HG03520 (cell line): ENCODE data around the gene NRXN2.

ENCODE experiments used
- ATAC-seq: cut with Tn5 transposase; IDR thresholded peaks from one replicate; pipeline ENCODE4 v1.9.1; 2021; ENCODE audit warnings: mild to moderate bottlenecking, moderate library complexity; ENCODE audit not compliant: unreplicated experiment

The NRXN2 gene

DNA sequence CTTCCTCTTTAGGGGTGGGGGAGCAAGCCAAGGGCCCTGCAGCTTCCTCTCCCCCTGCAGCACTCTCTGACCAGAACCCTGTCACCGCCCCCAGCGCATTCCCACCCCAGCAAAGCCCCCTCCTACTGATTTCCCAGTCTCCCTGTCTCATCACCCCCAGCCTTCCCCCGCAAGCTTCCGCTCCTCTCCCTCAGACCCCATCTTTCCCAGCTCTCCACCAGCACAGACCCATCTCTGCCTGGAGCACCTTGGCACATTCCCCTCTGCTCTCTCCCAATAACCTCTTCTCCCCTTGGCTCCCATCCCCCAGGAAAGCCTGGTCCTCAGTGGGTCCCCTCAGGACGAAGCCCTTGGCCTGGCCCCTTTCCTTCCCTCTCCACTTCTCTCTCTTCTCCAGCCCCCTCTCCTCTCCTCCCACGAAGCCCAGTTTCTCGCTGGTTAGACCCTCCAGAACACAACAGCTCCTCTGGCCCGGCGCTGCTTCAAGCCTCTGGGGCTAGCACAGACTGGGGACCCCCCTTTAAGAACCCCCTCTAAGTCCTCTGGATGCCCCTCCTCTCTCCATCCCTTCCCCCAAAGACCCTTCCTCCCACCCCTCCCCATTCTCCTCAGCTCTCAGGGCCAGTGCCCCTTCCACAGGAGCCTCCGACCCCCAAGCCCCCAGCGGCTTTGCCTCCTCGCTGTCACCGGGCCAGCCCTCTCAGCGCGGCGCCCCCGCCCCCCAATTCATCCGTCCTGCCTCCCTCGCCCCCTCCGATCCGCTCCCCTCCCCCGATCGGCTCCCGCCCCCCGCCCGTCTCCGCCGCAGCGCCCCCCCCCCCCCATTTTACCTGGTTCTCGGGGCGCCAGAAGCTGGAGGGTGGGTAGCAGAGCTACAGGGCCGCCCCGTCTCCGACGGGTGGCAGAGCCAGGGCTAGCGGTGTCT, 594 bp downstream of the NRXN2 start:
- ATAC-seq: no peak

DNA sequence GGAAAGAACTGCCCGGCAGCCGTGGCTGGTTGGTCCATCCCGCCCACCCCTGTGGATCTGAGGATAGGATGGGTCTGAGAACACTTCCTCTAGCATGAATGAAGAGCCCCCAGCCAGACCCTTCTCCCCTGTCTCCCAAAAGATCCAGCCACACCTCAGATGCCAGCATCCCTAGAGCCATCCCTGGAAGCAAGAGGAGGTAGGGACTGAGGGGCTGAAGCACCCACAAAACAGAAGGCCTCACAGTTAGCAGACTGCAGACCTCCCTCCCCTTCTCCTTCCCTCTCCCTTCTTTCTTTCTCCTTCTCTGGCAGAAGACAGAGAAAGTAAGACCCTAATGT, 1.7 kb downstream of the NRXN2 start:
- ATAC-seq: no peak

DNA sequence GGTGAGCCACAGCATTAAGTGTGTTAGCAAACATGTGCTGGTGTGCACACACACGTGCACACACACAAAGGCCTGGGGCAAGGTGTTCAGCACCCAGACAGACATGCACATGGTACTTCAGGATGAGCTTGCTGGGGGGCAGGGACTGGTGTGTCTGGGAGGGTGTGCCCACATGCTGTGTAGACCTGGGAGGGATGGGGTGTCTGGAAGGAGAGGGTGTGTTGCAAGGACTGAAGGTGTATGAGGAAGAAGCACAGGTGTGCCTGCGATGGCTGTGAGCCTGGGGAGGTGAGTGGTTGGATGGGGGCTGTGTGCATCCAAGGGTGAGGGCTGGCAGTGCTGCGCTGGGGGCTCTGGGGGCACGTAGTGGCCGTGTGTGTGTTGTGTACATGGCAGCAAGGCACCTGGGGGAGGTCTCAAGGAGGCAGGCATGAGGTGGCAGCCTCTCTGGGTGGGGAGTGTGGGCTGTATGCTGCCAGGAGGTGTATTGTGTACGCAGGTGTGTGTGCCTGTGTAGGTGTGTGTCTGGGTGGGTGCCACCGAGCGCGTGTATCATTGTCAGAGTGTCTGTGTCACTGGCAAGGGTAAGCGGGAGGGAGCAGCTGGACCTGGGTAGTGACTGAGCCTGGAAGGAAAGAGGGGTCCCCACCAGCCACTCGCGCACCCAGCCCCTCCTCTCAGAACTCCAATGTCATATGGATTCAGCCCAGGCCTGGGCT, 2.2 kb downstream of the NRXN2 start:
- no peak for ATAC-seq

DNA sequence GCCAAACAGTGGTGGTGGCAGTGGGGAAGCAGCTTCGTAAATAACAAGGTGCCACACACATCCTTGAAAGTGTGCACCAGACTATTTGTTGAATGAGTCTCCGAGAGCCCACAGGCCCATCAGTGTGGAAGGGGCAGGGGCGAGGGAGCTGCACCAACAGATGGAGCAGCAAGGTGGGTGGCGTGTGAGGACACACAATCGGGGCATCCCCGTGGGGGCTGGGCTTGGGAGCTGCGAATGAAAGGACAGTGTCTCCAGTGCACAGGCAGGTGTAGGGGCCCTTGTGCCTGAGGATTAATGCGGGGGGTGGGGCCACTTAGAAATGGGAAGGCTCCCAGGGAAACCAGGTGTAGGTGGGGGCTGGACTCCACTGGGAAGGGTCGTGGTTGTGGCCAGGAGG, 2.8 kb downstream of the NRXN2 start:
- ATAC-seq: no peak

DNA sequence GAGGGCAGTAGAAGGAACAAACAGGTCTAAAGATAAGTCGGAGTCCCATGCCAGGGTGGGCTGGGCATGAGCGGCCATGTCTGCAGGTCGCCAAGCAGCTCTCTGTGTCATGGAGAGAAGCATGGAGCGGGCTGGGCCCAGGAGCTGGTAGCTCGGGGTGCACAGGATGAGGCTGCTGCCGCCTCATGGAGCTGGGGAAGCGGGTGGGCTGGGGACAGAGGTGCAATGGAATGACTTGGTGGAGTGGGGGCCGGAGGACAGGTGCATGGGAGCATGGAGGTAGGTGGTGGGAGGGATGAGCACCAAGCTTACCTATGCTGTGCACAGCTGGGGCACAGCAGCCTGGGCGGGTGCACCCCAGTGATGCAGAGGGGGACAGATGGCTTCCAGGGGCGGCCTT, 3.6 kb downstream of the NRXN2 start:
- no peak for ATAC-seq

DNA sequence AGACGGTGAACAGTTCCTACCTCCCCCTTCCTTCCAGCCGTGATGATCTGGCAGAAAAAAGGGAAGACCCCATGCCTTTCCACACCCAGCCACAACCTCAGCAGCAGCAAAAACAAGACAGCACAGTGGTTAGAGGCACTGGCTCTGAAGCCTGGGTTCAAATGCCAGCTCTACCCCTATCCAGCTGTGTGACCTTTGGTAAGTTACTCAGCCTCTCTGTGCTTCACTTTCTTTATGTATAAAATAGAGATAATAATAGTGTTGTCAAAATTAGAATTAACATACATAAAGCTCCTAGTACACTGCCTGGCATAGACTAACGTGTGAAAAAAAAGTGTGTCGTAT, 4.2 kb downstream of the NRXN2 start:
- no peak for ATAC-seq

DNA sequence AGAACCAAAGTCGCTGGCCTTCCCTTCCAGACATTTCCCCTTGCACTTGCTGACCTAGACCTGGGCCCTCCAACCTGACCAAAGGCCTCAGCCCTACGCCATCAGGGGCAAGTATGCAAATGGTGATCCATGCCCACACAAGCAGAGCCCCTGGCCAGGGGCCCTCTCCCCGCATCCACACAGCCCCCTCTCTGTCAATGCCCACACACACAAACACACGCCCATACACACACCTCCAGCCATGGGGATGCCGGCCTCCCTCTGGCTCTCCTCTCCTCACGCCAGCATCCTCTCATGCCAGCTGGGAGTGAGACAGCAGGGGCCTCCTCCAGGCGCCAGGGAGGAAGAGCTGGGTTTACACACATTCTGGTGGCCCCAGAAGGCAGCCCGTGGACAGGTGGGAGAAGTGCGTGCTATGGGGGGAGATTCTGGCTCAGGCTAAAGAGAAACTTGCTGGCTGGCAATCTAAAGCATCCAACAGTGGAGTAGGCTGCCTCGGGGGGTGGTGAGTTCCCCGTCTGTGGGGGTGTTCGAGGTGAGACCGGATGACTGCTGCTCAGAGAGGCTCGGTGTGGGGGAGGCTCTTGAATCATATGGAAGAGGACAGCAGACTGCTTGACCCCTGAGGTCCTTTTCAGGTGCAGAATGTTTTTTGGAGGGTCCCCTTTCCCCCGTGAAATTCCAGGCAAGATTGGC, 4.8 kb downstream of the NRXN2 start:
- ATAC-seq: no peak

DNA sequence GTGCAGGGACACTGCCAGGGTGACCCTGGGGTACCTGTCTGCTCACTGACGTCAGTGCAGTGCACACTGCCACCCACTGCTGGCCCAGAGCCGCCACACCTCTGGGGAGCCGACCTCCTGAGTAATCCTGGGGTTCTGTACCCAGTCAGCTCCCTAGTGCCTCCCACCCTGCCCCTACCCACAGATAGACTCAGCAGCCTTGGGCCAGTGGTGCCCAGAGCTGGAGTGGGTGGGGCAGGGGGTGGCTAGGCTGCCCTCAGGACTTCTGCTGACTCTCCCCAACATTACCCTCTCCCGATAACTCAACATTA, 5.8 kb downstream of the NRXN2 start:
- no peak for ATAC-seq

DNA sequence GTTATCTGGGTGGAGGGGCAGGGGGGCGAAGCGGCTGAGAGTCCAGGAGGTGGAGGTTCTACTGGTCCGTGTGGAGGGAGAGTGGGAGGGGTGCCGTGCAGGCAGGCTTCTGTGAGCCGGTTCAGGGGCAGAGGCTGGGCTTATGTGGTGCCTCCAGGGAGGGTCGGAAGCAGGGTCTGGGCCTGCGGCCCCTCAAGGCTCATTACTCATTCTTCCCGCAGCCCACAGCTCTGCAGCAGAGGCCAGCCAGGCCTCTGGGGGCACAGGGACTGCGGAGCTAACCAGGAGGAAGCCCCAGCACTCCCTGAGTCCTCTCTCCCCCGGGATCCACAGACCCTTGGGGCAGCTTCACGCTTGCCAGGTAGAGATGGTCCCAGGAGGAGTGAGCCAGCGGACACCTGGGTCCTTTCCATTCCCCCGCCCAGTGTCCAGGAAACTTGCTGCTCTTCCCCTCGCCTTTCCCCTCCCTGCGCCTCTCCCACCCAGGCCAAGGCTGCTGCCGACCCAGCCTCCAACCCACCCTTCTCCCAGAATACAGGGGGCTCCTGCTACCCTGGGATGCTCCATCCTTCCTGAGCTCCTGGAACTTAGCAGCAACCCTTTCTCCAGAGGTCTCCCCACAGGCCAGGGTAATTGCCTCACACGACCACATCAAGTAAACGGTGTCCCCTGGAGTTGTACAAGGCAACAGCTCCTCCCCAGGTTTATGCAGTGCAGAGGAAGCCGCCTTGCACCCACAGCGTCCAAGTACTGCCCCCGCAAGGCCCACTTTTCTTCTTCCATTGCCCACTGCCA, 6.3 kb downstream of the NRXN2 start:
- no peak for ATAC-seq

DNA sequence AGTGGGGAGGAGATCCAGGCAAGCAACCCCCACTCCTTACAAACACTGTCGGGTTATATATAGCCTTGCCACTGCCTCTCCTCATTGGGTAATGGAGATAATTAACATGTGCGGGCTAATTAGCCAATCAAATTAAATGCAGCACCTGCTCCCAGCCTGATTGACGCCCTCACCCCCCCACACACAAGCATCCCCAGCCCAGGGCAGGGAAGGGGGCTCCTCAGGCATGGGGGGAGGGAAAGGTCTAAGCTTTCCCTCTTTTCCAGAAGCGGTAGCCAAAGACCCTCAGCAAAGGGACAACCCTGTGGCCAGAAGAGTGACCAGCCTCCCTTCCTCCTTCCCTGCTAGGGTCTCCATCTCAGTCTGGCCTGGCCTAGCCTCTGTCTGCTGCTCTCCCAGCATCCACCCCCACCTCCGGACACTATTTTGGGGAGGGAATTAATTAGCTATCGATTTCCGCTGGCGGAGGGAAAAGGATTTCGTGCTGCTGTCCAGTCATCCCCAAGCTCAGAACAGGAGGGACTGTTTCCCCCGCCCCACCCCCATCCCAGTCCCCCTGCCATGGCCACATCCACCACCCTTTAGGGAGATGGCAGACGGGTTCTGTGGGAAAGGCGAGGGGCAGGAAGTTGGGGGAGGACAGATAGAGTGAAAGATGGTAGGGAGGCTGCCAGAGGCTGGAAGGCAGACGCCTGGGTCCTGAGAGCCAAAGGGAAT, 7.1 kb downstream of the NRXN2 start:
- no peak for ATAC-seq

DNA sequence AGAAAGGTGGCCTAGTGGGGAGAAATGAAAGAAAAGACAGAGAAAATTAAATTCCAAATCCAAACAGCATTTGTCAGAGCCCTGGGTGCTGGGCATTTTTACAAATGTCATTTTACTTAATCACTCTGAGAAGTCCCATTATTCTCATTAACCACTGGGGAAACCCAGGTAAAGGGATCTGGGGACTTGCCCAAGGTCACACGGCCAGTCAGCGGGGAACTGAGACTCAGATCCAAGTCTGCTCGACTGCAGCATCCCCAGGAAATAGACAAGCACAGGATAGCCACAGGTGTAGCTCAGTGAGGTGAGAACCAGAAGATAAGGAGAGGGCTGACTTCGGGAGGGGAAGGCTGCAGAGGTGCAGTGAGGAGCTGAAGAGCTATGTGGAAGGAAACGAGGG, 7.9 kb downstream of the NRXN2 start:
- no peak for ATAC-seq

DNA sequence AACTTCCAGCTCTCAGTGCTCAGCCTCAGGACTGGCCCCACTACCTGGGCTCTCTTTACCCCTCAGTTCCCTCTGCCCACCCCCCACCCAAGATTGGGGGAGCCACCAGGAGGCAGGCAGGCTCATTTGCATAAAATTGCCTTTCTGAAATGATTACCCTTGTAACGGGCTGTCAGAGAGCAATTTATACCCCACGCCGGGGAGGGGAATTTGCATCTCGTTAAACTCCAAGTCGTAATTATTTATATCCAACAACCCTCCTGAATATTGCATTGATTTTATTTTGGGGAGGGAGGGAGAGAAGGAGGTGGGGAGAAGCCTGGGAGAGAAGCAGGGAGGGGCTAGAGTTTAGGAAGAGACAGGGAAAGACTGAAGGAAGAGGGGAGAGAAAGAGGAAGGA, 8.3 kb downstream of the NRXN2 start:
- no peak for ATAC-seq

DNA sequence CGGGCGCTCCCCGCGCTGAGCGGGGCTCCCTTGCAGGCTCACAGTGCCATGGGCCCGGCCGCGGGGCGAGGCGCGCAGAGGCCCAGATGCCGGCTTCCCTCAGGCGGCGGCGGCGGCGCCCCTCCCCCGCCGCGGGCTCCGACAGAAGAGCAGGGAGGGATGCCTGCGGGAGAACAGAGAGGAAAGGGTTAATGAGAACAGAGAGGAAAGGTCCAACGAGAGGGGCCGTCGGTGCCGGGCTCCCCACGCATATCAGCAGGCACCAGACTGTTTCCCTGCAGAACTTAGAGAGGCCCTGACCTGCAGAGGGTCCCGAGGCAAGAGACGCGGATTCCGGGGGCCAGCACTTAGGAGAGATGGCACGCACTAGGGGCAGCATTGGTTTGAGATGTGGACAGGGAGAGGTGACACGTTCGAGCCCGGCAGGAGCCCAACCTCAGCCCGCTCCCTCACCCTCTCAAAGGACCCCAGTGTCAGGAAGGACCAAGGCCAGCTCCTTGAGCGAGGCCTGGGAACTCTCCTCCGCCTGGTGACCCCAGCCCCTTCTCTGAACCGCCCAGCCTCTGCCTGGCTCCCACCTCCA, 9.1 kb downstream of the NRXN2 start:
- ATAC-seq: no peak

DNA sequence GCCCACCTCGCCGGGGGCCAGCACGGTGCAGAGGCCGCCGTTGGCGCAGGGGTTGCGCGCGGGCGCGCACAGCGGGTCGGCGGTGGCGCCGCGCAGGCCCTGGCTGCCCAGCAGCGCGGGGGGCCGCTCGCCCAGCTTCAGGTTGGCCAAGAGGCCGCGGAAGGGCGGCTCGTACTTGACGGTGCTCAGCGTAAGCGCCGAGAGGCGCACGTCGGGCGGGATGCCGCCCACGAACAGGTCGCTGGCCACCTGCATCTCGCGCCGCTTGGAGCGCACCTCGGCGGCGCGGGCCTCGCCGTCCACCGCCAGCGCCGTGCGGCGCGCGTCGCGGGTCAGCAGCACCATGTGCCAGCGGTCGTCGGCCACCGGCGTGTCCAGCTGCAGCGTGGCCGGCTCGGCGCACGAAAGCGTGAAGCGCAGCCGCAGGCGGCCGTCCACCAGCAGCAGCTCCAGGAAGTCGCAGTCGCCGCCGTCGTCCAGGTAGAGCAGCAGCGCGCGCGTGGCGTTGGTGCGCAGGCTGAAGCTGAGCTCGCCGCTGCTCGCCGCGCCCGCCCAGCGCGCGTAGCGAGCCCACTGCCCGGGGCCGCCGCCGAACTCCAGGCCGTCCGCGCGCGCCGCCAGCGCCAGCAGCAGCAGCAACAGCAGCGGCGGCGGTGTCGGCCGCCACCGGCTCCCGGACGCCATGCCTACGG, 9.8 kb downstream of the NRXN2 start:
- no peak for ATAC-seq

DNA sequence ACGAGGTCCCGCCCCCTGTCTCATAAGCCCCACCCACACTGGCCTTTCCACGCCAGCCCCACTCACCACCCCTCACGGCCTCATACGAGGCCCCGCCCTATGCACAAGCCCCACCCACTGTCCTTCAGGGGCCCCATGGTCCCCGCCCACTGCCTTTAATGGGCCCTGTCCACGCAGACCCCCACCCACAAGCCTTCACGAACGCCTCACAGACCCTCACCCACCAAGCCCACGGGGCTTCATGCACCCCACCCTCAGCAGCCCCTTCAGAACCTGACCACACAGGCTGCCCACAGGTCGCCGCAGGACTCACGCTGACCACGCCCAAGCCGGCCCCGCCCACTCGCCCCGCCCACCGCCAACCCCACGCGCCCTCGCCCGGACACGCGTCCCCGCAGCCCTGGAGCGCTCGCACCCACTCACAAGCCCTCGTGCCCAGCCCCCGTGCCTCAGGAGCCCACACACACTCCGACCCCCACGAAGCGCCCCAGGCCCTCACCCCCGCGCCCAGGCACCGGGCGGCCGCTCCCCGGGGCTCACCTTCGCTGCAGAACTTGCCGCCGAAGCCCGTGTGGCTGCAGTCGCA, 10.5 kb downstream of the NRXN2 start:
- no peak for ATAC-seq

DNA sequence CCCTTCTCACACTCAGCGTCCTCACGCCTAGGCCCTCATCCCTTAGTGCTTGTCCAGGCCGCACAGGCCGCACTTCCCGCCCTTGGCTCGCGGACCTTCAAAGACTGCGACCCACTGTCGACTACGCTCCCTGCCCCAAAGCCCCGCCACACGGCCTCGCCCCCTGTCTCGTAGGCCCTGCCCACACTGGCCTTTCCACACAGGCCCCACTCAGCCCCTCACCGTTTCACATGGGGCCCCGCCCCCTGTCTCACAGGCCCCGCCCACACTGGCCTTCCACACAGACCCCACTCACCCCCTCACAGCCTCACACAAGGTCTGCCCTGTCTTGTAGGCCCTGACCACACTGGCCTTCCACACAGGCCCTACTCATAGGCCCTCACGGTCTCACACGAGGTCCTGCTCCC, 11.0 kb downstream of the NRXN2 start:
- ATAC-seq: no peak

DNA sequence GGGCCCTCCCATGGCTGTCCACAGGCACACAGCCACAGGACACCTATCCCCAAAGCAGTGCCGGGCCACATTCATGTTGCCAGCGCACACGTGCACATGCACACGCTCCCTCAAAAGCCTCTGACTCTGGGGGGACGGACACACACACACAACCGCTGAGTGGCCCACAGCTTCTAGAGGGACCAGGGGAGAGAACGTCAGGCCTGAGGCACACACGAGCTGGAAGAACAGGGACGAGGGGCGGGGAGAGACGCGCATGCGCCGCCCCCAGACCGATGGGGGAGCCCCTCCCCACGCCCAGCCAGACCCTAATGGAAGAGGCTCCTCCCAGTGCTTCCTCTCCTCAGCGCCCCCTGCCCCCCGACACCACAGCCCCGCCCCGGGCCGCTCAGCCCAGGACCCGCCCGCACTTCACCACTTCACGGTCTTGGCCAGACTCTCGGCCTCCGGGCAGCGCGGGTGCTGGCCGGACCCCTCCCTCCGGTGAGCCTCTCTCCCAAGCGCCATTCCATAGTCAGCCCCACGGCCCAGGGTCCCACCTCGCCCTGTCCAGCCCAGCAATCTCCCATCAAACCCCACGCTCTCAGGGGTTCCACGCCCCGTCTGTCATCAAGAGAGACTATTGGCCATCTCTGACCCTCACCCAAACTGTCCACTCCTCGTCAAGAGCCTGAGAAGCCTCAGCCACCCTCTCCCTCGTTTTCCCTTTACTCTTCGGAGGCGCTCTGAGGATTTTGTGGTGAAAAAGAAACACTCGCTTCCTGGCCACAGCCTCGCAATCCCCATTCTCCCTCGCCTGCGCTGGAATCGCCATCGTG, 11.7 kb downstream of the NRXN2 start:
- ATAC-seq: no peak

DNA sequence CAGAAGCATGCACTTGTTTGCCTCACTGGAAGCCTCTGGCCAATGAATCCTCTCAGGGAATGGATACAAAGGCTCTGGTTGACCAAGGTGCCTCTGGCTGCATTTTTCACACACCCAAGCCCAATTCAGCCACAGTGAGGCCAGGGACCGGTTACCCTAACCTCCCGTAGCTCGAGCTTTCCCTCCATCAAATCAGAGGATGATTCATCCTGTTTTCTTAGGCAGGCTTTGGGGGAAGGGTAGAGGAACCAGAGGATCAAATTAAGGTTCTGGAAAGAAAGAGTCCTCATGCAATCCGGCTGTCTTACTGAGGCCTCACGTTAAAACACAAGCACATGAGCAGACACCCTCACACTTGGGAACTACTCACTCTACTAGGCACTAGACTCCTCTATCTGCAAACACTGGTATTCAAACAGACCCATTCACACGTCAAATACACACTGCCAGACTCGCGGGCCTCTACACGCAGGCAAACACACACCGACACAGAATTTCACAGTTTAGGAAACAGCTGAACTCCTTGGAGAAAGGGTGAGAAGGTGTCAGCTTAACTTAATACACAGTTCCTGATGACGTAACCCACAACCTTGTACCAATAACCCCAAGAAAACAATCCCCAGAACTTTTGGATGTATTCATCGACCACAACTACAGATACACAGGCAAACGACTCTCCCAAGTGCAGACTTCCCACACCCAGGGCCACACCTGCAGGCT, 12.4 kb downstream of the NRXN2 start:
- ATAC-seq: no peak
